ENCODE data around the gene ST7L. TPM values are rescaled to one million over a fixed set of nuclear protein-coding genes. Genes with fewer than 3 reads are reported as not detected.
A peak's percentile ranks its signal among the peaks of the same experiment; 100 is the strongest.

ST7L gene
- total and polyA plus RNA-seq, 11 donors = 6.9 to 20.3 (median 13.7) TPM

- no peak for TF ChIP-seq CTCF (IDR thresholded peaks at IDR 0.05)
- no peak for TF ChIP-seq POLR2A (IDR thresholded peaks at IDR 0.05)
- Histone ChIP-seq H3K4me1 (peaks cover 0 to 40% (median 0%) of the 10 kb centered on the region in 12 donors), H3K9me3 (no peaks in the 10 kb centered on the region), H3K27me3 (no peaks in the 10 kb centered on the region), H3K36me3 (peaks cover 0 to 21% (median 2%) of the 10 kb centered on the region in 9 donors), H3K27ac (peak overlapping the region in 1 of 12 donors; percentile 3), H3K4me3 (no peak overlapping the region)
- WGBS, 4 donors = 92 to 95% (median 94%) methylated on average over 6 of the region's 6 CpGs
- ATAC-seq = no peak
- intact Hi-C loops (cut with DNase I) = no loop called here
- no peak for DNase-seq
Measured at GRCh38 chr1:112533029-112533428, 85.9 kb downstream of the ST7L start.

GRCh38 chr1:112532064-112532463 lies 86.9 kb downstream of the ST7L start:
- Histone ChIP-seq H3K36me3 (peaks cover 0 to 31% (median 6%) of the 10 kb centered on the region in 9 donors), H3K4me1 (peaks cover 0 to 32% (median 0%) of the 10 kb centered on the region in 12 donors), H3K4me3 (no peak overlapping the region), H3K27me3 (no peaks in the 10 kb centered on the region), H3K9me3 (no peaks in the 10 kb centered on the region), H3K27ac (peak overlapping the region in 8 of 12 donors; percentile 2 to 52 (median 22))
- ATAC-seq (peak; percentile 70 to 90 (median 76)), DNase-seq (no peak)
- WGBS, 4 donors = 60 to 73% (median 64%) methylated on average over 4 of the region's 4 CpGs
- intact Hi-C loops (cut with DNase I) = no loop called here
- no peak for TF ChIP-seq CTCF (IDR thresholded peaks at IDR 0.05)
- no peak for TF ChIP-seq POLR2A (IDR thresholded peaks at IDR 0.05)

- TF ChIP-seq POLR2A (IDR thresholded peaks at IDR 0.05) (no peak), CTCF (IDR thresholded peaks at IDR 0.05) (no peak)
- H3K27me3 ChIP-seq = no peaks in the 10 kb centered on the region
- no peak overlapping the region for H3K4me3 ChIP-seq
- ATAC-seq (peak in 3 of 4 donors; percentile 40 to 69 (median 51)), DNase-seq (no peak)
- H3K4me1 ChIP-seq = peaks cover 0 to 28% (median 0%) of the 10 kb centered on the region in 12 donors
- H3K27ac ChIP-seq = peak overlapping the region in 6 of 12 donors; percentile 7 to 52 (median 40)
- no peaks in the 10 kb centered on the region for H3K9me3 ChIP-seq
- intact Hi-C loops (cut with DNase I) = no loop called here
- H3K36me3 ChIP-seq = peaks cover 0 to 38% (median 13%) of the 10 kb centered on the region in 9 donors
Measured at GRCh38 chr1:112530832-112531231, 88.1 kb downstream of the ST7L start.

GRCh38 chr1:112529301-112529700 lies 89.6 kb downstream of the ST7L start:
- no peak overlapping the region for H3K4me3 ChIP-seq
- H3K4me1 ChIP-seq = peaks cover 0 to 38% (median 6%) of the 10 kb centered on the region in 12 donors
- ATAC-seq (no peak), DNase-seq (no peak)
- H3K27me3 ChIP-seq = no peaks in the 10 kb centered on the region
- intact Hi-C loops (cut with DNase I) = no loop called here
- no peaks in the 10 kb centered on the region for H3K9me3 ChIP-seq
- H3K36me3 ChIP-seq = peaks cover 0 to 50% (median 26%) of the 10 kb centered on the region in 9 donors
- H3K27ac ChIP-seq = no peak overlapping the region
- TF ChIP-seq CTCF (IDR thresholded peaks at IDR 0.05) (no peak), POLR2A (IDR thresholded peaks at IDR 0.05) (no peak)

All from heart left ventricle (tissue), 16 donors.